Stimulated activated CD4-positive, alpha-beta T cell treated with anti-CD3 and anti-CD28 coated beads, Interleukin-2, amount 100 ng/mL, for 4 hours (primary cell): ENCODE data around the gene RASAL1.

Experiments
- DNase-seq: peaks from one replicate; pipeline ENCODE4 v3.0.0-alpha.2; 2020; ENCODE audit warnings: low read depth

RASAL1 gene

DNA sequence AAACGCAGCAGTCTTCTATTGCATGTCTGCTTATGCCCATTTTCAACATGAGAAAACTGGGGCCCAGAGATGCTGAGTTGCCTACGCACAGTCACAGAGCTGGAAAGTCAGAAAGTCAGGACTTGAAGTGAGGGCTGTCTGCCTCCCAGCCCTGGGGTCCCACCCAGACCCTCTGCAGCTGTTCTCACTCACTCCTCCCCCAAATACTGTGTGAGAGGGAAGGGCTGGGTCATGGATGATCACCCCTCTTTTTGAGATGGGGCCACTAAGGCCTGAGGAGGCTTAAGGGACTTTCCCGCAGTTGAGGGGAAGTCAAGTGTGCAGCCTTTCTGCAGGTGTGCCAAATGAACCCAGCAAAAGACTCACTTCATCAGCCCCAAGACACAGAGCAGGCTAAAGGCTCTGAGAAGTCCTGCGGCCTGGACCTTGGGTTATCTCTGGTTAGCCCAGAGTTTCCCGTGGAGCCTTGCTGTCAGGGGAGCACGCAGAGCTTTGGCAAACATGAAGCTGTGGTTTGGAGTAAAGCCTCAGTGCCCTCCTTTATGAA lies 60.4 kb downstream of the RASAL1 start:
- no peak for DNase-seq

DNA sequence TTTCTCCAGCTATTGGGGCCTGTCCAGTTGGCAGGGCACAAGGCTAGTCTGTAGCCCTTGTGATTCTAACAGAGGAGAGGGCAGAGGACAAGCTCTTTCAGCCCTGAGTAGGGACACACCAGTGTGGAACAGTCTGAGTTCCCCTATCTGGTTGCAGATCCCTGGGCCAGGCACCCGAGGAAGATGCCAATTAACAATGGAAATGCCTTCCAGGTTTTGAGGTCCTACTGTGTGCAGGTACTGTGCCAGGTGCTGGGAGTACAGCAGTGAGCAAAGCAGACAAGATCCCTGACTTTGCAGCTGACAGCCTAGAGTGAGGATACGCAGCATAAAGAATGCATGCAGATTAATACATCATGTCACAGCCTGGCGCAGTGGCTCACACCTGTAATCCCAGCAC lies 62.0 kb downstream of the RASAL1 start:
- DNase-seq, result no peak

DNA sequence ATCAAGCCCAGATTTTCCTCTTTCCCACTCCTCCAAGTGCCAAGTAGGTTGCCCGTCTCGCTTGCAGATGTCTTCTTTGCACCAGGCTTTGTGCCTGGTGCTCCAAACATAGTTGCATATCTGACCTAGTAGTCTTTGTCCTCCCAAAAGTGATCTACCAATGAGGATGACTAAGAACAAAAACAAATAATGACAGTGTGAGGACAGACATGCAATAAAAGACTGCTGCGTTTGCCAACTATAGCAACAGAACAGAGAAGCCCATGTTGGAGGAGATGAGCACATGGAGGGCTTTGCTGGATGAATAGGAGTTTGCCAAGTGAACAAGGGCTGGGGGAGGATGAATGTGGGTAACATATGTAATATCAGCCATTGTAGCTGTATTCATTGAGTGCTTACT lies 63.4 kb downstream of the RASAL1 start:
- DNase-seq, result no peak

DNA sequence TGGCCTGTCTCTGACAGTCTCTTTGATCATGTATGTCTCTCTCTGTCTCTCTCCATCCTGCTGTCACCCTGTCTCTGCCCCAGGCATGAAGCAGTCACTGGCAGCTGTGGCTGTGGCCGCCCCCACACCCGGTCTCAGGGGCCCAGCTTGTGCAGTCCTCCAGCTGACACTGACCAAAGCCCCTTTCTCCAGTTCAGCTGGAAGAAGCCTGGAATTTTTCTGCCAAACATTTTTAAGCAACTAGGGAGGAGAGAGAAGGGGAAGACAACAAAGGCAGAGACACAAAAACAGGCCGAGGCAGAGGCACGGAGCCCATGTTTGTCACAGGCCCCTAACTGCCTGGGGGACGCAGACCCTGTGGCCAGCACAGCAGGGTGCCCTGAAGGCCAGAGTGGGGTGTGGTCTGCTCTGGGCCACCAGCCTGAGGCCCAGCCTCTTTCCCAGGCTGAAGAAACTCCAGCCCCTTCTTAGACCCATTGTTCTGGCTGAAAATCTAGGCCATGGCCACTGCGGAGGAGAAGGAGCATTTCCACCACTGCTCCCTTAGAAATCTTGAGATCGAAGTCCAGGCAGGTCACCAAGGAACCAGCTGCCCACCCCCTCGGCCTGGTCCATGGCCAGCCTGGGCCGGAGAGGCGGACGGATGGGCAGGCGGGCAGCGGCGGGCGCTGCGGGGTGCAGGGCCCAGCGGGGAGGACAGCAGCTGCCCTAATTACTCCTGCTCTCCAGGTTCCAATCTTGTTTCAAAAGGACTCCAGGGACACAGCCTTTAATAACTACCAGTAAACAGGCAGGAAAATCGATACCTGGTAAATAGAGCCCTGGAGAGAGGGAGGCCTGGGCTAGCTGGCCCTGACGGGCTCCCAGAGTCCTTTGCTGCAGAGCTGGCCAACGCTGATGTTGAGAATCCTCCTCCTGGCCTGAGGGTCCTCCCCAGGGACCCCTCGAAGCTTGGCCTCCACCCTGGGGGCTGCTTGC lies 64.1 kb downstream of the RASAL1 start:
- DNase-seq, result no peak

DNA sequence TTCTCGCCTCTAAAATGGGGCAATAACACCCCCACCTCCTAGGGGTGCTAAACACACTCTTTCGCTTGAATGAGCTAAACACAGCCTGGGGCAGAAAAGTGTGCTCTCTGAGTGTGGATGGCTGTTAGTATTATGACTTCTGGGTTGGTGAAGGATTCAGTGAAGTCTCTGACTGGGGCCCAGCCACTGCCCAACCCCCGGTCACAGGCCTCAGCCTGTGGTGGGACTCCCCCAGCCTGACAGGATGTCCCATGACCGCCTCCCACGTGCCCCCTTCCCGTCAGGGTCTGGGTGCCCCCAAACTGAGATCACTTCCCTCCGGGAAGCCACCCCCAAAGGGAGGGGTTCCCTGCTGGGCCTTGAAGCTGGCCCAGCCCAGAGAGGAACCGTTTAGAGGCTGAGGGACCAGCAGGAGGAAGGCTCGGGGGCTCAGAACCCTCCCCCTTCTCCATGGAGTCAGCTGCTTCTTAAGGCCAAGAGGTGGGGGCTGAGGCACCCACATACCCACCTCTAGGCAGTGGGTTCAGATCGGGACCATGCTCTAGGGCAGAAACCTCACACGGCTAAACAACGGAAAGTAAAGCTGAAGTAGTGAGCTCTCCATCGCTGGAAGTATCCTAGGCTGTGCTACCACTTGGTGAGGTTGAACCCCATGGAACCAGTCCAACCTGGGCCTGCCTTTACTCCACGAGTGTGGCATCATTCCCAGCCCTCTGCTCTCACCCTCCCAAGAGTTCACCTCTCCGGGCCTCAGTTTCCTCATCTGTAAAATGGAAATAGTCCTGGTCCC lies 65.2 kb downstream of the RASAL1 start:
- DNase-seq, result no peak

DNA sequence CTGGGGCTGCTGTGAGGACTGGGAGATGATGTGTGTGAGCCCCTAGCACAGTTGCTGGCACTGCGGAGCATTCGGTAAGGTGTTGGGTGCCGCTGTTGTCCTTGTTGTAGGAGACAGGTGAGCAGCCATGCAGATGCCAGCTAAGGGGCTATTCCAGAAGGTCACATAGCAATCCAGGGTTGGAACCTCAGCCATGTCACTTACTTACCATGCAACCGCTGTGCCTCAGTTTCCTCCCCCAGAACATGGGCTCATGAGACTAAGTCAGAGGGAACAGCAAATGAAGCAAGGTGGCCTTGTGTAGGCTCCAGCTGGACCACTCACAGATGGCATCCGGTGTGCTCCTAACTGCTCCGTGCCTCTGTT lies 65.8 kb downstream of the RASAL1 start:
- no peak for DNase-seq

DNA sequence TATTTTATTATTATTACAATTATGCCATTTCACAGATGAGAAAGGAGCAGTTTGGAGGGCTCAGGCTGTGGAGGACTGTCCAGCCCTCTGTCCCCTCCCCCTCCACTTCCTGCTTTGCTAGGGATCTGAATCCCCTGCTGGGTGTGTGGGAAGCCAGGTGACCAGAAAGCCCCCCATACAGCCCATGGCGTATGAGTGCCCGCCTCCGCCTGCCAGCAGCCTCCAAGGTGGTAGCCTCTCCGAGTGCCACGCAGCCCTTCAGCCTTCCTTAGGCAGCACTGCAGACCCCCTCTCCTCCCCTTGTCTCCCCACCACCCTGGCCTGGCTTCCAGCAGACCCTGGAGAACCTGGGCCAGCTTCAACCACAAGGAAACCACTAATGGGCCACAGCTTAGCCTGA lies 66.4 kb downstream of the RASAL1 start:
- DNase-seq, result no peak

DNA sequence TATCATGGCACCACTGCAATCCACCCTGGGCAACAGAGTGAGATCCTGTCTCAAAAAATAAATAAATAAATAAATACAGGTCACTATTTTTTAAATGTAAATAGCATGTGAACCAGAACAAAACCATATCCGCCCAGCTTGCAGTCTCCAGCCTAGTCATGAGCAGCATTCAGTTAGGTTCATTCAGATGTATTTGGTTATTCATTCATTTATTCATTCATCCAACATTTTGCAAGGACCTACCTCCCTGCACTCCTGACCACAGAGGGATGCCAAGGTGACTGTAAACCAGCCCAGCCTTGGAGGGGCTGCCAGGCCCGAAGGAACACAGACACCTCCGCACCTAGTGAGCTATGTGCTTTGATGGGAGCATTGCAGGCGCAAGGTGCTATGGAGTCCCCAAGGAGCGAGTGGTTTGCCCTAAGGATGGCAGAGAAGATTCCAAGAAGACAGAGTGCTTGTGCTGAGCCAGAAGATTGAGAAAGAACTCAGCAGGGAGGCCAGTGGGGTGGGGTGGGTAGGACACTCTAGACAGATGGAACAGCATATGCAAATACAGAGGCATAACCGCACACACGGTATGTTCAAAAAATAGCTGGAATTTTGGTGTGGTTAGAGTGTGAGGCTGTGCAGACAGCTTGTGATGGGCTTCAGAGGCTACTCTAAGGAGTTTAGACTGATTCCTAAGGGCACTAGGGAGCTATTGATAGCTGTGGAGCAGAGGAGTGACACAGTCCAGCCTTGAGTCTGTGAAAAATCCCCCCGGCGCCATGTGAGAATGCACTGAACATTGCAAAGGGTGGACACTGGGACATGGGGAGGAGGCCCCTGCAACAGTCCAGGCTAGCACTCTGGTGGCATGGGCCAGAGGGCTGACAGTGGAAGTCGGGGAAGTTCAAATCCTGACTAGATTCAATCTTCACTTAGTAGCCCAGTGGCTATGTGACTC lies 67.3 kb downstream of the RASAL1 start:
- no peak for DNase-seq

DNA sequence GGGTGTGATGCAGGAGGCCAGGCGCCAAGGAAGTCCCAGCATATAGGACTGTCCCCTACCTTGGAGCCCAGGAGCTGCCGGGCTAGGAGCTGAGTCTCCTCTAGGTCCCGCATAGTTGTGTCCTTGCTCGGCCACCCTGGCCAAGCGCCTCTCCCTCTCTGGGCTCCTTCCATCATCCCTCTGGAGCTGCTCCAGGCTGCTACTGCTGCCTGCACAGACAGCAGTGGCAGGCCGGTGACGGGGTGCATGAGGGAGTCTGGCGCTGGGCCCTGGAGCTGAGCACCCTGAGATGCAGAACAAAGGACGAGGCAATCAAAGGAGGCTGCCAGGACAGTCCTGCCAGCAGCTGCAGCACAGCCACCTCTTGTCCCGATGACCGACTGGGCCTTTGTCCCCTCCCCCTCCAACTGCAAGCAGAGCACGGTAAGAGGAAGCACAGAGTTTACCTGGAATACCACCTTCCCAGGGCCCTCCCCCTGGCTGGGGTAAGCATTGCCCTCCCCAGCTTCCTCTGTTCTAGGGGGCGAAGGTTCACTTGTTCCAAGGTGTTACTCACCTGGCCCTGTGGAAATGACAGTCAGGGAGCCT lies 68.7 kb downstream of the RASAL1 start:
- DNase-seq, result no peak

DNA sequence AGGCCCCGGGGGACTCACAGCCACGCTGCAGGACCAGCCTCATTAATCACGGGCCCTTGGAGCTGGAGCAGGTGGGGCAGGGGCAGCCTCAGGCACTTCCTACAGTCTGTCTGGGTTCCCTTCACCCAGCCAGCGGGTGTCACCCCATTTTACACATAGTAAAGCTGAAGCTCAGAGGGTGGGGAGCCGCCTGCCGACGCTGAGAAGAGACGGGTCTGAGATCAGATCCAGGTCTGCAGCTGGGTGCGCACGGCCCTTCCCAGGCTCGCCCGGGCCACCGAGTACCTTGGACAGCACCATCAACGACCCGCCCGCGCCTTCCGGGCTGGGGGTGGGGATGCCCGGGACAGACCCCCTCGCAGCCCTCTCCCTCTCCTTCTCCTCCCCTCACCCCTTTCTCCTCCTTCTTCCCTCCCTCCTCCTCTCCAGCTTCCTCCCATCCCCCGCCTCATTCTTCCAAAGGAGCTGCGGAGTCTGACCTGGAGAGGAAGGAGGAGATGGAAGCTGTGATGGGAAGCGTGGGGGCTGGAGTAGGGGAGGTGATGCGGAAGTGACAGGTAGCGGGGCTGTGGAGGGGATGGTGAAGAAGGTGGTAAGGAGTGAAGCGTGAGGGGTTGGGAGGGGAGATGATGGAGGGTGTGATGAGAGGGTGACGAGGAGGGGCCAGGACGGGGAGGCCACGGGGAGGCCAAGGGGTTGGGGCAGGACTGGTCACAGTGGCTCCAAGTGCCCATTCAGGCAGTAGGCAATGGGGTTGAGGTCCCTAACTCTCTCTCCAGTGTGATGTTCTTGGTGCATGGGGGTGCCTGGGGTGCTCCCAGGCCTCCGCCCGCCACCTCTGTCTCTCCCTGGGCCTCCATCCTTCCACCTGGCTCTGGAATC lies 70.2 kb downstream of the RASAL1 start:
- DNase-seq, result no peak

DNA sequence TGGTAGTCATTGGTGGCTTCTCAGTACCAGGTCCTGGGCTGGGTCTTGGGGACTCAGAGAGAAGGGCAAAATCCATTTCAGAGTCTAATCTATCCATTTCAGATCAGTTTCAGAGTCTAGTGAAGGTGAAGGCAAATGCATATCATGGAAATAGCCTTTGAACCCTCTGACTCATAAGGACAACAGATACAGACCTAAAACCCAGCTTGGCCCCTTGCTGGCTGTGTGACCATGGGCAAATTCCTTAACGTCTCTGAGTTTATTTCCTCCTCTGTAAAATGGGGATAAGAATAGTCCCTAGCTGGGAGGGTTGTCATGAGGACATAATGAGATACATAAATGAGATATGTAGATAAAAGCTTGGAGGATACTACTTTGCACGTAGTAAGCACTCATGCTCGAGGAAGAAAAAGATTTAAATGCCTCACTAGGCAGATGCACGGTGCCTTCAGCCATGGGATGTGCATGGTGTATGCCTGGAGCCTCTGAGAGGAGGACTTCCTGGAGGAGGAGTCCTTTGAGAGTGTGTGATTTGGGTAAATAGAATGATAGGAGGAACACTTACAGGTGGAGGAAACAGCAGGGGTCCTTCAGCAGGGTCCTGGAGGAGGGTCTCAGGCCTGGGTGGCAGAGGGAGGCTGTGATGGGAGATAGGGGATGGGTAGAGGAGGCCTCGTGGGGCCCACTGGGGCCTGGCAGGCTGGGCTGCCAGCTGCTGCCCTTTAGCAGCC lies 71.0 kb downstream of the RASAL1 start:
- DNase-seq, result no peak

DNA sequence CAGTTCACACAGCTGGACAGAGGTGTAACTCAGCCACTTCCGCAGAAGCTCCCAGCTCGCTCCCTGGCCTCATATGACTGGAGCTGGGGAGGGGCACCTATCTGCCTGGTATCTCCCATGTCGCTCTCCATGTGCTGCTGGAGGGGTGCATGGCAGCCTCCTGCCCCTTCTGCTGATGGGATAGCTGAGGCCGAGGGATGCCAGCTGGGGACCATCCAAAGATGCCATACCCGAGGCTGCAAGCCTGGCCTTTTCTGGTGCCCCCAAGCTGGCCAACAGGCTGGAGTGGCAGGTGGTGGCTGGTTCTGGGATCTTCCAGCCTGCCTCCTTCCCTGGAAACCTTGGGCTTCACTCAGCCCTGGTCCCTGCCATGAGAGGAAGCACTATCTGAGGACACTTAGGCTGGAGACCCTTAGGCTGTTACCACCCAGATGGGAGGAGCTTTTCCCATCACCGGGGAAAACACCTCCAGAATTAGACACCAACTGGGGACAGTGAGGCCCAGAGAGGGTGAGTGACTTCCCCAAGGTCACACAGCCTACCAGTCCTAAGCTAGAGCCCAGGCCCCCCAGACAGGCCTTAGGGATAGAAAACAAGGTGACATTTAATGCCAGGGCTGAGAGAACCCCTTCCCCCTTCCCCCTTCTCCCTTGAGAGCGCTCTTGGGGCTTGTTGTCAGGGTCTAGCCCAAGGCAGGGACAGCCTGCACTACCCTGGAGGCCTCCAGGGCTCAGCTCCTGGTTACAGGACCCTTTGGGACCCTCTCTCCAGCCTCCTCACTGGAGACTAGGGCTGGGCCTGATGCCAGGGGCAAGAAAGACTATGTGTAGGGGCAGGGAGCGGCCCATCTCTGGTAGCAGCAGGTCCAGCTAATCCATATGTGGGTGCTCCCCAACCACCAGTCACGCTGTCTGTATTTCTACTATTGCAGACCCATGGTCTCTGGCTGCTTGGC lies 71.9 kb downstream of the RASAL1 start:
- DNase-seq, result no peak

DNA sequence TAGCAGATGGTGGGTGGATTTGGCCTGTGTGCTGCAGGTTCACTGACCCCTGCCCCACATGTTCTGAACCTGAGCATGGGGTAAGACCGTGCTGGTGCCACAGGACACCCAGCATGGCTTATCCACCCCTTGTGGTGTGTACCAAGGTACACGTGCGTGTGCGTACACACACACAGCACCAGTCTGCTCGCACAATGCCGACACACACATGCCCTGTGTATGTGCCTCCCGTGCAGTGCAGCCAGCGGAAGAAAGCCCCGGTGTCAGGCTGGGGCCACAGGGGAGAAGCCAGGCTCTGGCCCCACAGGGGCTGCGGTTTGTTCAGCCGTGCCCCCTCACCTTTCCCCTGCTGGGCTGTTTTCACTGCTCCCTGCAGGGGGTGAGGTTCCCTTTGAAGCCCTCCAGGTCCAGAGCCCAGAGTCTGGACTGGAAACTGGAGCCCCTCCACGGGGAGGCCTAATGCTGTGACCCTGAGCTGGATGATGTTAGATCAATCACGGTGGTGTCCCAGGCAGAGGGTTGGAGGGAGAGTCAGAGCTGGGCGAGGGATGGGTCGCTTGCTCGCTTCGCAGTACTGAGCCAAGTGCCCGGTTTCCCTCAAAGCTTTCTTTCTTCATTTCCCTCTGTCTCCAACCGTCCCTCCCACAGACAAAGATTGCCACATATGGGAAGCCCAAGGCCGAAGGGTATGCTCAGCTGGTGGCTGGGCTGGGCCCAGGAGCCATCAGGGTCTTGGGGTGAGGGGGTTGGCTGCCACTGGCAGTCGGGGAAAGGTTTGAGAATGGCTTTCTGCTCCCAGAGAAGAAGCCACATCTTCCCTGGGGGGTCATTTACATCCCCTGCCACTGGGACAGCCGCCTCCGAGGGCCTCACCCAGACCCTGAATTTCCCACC lies 72.8 kb downstream of the RASAL1 start:
- no peak for DNase-seq

DNA sequence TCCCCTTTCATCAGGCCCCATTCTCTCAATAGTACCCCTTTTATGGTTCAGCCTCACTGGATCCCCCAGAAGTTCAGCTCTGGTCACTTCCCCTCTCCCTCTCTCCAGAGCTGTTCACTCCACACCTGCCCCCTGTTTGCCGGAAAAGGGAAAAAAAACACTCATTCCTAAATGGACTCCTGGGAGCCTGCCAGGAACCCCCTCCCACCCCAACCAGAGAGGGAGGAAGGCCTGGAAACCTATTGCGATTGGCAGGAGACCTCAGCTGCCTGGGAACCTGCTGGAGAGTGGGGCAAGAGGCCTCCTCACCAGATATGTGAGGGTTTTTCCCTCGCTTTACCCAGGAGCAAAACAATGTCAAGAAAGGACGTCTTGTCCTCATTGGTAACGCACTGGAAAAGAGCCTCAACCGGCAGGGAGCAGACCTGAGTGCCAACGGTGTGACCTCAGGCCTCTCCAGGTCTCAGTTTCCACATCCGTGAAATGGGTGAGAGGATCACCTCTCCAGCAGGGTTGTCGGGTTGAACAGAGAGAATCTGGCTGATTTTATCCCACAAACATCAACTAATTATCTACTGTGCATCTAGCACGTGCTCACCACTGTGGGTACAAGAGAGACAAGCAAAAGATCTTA lies 74.4 kb downstream of the RASAL1 start:
- no peak for DNase-seq

DNA sequence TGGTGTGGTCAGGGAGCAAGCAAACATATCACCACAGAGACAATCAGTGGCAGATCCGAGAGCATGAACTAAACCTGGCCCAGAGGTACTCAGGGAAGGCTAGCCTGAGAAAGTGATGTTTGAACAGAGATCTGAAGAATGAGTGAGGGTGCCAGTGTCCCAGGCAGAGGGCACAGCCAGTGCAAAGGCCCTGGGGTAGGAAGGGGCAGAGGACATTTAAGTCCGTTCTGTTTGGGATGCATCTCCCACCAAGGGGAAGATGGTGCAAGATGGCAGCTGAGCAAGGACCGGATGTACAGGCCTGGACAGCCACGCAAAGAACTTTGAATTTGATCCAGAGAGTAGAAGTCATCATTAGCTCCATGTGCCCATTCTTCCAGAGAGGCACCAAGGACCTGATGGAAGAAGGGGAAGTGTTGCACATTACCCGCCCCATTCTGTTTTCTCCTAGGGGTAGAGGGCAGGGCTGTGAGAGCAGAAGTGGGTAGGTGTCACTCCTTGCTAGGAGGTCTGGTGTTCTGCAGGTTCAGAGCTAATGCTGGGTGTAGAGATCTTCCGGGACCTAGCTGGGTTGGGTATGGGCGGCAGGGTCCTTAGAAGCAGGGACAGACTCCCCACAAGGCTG lies 75.1 kb downstream of the RASAL1 start:
- DNase-seq, result no peak

DNA sequence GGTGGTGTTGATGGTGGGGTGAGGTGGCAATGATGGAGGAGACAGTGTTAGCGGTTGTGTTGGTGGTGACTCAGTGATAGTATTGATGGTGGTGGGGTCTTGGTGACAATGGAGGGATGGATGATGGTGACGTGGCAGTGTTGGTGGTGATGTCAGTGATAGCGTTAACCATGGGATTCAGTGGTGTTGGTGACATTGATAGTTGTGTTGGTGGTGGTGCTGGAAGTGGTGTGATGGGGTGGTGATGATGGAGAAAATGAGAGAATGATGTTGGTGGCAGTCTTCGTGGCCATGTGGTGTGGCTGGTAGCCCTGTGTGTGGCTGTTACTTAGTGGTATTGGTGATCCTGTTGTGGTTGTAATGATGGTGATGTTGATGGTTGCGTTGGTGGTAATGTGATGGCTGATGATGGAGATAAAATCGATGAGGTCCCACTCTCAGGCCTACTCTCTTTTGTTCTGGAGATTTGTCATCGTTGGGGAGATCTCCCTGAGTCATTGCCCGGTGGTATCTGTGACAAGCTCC lies 76.4 kb downstream of the RASAL1 start:
- no peak for DNase-seq
